NCI-H2107 treated with DMSO at 0.1 percent for 48 hours (cell line): ENCODE data around the gene FOXM1.

ENCODE experiments used
- DNase-seq: peaks from one replicate; lab custom pipeline; 2025; ENCODE audit not compliant: unreplicated experiment; lab: John Stamatoyannopoulos, UW

Gene FOXM1

DNA sequence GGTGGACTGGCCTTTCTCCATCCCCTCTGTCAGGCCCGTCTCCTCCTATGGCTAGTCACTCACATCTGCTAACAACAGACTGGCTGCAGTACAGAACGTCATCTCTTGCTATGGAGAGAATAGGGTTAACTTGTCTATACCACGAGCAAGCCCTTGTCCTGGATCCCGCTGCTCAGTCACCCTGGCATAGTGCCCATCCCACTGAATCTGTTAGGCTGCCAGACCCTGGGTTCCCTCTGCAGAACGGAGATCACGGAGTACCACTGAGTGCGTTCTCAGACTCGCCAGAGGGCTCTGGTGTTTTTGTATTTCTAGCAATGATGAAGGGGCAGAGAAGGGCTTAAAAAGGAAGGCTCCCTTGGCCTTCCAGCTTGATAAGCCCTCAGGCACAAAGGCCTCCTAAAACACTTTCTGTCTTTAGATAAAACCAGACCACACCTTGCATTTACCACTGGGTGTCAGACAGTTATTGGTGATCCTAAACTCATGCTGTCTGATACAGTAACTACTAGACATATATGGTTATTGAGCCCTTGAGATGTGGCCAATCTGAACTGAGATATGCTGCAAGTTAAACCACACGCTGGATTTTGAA is 35.8 kb downstream of the FOXM1 start:
- peak; percentile 25 for DNase-seq

DNA sequence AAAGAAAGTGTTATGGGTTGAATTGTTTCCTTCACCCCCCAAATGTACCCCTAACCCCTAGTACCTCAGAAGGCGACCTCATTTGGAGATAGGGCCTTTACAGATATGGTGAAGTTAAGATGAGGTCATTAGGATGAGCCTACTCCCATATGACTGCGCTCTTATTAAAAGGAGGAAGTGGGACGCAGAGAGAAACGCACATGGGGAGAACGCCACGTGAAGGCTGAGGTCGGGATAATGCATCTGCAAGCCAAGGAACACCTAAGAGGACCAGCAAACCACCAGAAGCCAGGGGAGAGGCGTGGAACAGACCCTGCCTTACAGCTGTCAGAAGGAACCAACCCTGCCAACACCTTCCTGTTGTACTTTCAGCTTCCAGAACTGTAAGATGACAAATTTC is 40.4 kb downstream of the FOXM1 start:
- no peak for DNase-seq

- no peak for DNase-seq
Measured at GRCh38 chr12:2835691-2836403, 41.1 kb downstream of the FOXM1 start.

DNA sequence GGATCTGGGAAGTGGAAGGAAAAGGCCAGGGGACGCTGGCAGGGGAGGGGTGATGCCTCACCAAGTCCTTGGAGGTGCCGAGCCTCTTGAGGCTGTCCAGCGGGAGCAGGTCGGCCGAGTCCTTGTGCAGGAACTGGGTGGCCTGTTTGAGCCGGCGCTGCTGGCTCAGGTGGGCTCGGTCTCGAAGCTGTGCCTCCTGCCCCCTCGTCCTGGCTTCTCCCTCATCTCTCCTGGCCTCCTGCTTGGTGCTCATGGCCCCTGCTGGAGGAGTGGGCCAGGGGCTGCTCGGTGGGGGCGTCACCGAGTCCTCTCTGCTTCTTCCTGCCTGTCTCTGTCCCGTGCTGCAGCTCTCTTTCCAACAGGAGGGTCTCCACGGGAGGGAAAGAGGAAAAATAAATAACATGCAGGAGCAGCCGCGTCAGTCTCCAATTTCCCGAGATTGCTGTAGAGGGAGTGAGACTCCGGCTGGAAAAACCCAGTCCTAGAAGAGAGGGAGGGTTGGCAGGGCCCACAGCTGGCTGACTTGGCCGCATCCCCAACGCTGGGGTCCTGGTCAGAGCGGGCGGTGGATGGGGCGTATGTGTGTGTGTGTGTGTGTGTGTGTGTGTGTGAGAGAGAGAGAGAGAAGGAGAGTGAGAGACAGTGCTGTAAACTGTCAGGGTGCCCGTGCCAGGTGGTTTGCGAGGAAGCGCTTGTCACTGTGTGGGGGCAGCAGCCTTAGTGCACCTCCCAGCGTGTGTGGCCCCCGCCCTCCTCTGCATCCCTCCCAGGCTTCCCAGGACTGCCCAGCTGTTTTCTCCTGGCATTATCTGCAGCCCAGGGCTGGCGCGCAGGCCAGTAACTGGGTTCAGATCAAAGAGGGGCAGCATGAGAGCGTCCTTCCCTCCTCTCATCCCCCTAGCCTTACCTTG is 42.1 kb downstream of the FOXM1 start, which contains the start of gene NRIP2:
Gene NRIP2 (minus strand): TSS at position 455 of the 911 bp plus-strand sequence. CDS start 52 bp downstream, at position 403.
- peak; percentile 66 for DNase-seq

DNA sequence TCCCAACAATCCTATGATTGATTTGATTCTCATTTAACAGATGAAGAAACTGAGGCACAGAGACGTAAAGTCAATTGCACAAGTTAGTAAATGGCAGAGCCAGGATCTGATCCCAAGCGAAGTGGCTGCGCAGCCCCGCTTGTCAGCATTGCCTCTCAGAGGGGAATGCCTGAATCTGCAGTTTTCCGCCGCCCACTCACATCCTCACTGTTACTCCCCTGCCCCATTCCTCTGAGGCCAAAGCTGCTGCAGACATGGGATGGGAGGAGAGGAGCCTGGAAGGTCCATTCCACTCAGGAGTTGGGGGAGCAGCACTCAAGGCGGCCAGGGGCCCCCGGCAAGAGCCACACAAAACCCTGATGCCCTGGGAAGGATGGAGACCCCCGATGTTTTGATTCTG is 43.2 kb downstream of the FOXM1 start:
- DNase-seq = no peak

DNA sequence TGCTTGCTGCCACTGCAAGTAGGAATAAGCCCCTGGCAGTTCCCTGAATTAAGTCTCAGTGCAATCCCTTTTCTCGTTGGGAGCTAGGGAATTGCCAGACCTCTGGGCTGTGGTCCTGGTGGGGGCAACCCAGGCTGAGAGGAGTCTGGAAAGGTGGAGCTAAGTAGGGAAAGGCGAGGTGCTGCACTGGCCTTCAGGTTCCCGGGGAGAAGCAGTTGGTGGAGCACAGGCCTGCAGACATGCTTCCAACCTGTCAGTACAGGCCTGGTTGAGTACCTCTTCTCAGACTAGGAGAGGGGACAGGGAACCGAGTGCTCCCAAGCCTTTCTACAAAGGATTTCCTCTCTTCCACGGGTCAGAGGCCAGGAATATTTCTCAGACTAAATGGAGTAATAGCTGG is 43.6 kb downstream of the FOXM1 start:
- no peak for DNase-seq

GRCh38 chr12:2832550-2833127 is 44.3 kb downstream of the FOXM1 start:
- peak; percentile 49 for DNase-seq

DNA sequence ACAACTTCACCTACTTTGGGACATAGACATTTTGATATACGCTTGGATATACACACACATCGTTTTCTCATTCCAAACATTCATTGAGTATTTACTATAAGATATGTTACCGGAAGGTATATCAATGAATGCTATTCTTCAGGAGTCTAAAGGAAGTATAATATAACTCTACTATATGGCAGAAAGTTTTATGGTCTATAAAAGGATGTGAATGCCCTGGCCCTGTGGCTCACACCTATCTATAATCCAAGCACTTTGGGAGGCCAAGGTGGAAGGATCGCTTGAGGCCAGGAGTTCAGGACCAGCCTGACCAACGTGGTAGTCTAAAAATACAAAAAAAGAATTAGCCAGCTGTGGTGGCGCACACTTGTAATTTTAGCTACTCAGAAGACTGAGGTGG is 47.7 kb downstream of the FOXM1 start:
- DNase-seq = no peak

- peak; percentile 85 for DNase-seq
Measured at GRCh38 chr12:2826721-2827515, 50.1 kb downstream of the FOXM1 start.

- DNase-seq = no peak
Measured at GRCh38 chr12:2826036-2826435, 50.9 kb downstream of the FOXM1 start.

DNA sequence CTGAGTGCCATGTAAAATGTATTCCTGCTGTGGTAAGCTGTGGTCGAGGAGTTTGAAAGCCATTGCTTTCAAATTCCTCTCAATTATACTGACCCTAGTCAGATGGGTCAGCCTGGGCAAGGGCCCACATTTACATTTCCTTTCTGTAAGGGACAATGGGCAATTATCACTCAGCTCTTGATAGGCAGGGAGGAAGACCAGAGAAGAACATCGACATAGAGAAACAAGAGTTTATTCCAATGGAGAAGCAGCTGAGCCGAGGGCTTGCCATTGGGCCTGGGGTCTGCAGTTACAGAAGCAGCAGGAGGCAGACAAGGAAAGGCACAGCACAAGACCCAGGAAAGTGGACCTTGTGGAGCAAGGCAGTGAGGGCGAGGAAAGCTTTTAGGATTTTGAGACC is 51.8 kb downstream of the FOXM1 start:
- DNase-seq = no peak

DNA sequence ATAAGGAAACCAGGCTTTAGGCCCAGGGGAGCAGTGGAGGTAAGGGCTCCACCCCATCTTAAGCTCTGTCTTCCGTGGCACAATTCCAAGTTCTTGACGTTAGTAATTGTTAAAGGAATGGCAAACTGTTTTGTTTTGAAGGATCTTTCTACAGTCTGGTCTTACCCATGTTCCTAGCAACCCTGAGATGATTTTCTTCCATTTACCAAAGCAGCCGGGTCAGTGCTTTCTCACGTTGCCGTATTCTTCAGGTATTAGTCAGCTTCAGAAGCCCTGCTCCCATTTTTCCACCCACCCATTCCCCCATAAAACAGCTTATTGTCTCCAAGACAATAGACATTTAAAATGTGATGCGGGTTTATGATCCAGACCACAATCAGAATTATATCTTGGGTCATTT is 52.4 kb downstream of the FOXM1 start:
- DNase-seq = no peak

GRCh38 chr12:2823483-2823882 is 53.5 kb downstream of the FOXM1 start:
- DNase-seq = no peak

- no peak for DNase-seq
Measured at GRCh38 chr12:2820432-2820831, 56.5 kb downstream of the FOXM1 start.

- DNase-seq = no peak
Measured at GRCh38 chr12:2819810-2820209, 57.2 kb downstream of the FOXM1 start.

DNA sequence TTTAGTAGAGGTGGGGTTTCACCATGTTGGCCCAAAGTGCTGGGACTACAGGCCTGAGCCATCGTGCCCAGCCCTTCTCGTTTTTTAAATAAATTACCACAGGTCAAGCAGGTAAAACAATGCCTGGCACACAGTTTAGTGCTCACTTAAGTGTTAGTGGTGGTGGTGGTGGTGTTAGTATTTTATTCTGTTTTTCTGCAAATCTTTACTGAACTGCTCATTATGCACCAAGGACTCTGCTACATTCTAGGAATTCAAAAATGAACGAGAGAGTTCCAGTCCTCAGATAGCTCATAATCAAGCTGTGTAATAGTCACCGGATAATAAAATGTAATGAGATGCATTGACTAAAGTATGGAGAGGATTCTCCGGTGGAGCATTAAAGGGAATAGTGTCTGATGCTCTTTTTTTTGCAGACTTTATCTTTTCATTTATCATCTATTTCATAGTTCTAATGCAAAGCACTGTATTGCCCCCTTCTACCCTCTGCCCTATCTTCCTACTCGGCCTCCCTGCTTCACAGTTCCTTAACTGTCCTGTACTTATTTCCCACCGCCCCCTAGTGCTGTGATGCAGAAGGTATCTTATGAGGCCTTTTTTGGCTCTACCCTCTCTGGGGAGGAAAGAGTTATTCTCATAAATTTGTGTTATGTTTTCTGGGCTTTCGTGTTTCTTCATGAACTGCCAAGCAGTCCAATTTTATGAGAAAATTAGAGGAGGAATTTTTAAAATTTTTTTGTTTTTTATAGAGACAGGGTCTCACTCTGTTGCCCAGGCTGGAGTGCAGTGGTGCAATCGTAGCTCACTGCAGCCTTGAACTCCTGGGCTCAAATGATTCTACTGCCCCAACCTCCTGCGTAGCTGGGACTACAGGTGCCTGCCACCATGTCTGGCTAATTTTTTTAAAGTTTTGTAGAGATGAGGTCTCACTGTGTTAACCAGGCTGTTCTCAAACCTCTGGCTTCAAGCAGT is 63.5 kb downstream of the FOXM1 start:
- DNase-seq = peak; percentile 60

GRCh38 chr12:2812290-2813213 is 64.4 kb downstream of the FOXM1 start, which contains the start of gene ITFG2:
TSS of gene ITFG2 (plus strand) at chr12:2812668. CDS start at chr12:2812761, 93 bp downstream.
- peak; percentile 97 for DNase-seq

DNA sequence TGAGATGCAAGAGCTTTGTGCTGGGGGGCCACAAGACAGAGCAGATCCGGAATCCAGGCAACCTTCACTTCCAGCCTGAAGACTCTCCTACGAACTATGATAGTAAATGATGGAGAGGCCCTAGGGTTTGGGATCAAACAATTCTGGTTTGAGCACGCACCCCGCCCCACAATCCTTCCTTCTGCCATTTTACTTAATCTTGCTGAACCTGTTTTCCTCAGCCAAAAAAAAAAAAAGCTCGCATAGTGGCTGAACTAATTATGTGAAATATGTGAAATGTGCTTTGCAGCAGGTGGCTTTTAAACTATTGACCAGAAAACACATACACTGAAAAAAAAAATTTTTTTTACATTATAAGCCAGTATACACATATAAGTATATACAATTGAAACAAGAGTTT is 65.2 kb downstream of the FOXM1 start:
- DNase-seq = no peak
